ENCODE results near the gene SRSF8.
A peak's percentile ranks its signal among the peaks of the same experiment; 100 is the strongest.
"Not testable (repeated sequence)": the region's sequence is repeated elsewhere in the genome, so short reads cannot be mapped to it uniquely, and the experiment has no call there.

SRSF8 gene

GRCh38 chr11:95066716-95067038 lies at the start of gene SRSF8:
TSS of gene SRSF8 (plus strand) at chr11:95066919. CDS start at chr11:95067227, 308 bp downstream.
- no peak for DNase-seq (ENCODE audit: extremely low read depth, insufficient read length)
- TF ChIP-seq CTCF (IDR thresholded peaks at IDR 0.05; ENCODE audit: insufficient read depth, low read length, poor library complexity, severe bottlenecking): no peak
- Histone ChIP-seq H3K27me3 (replicated peaks; ENCODE audit: control insufficient read depth, insufficient read depth, low read length) (no peaks in the 10 kb centered on the region), H3K36me3 (ENCODE audit: control insufficient read depth, insufficient read depth, low read length) (no peaks in the 10 kb centered on the region), H3K4me3 (replicated peaks; ENCODE audit: low read depth, low read length) (peak within 1 kb of the TSS; percentile 94)

- DNase-seq (ENCODE audit: extremely low read depth, insufficient read length); H3K27me3 ChIP-seq (replicated peaks; ENCODE audit: control insufficient read depth, insufficient read depth, low read length); H3K36me3 ChIP-seq (ENCODE audit: control insufficient read depth, insufficient read depth, low read length); H3K4me3 ChIP-seq (replicated peaks; ENCODE audit: low read depth, low read length): not testable (repeated sequence)
Measured at GRCh38 chr11:95021468-95021867, 45.3 kb upstream of the SRSF8 start.

GRCh38 chr11:95024958-95025357 lies 41.8 kb upstream of the SRSF8 start, which contains the start of gene KDM4E:
TSS of gene KDM4E (plus strand) at chr11:95025258. CDS start at chr11:95025558, 300 bp downstream.
- no peak within 1 kb of the TSS for H3K4me3 ChIP-seq (replicated peaks; ENCODE audit: low read depth, low read length)
- no peaks in the 10 kb centered on the region for H3K36me3 ChIP-seq (ENCODE audit: control insufficient read depth, insufficient read depth, low read length)
- no peaks in the 10 kb centered on the region for H3K27me3 ChIP-seq (replicated peaks; ENCODE audit: control insufficient read depth, insufficient read depth, low read length)
- no peak for DNase-seq (ENCODE audit: extremely low read depth, insufficient read length)
- TF ChIP-seq CTCF (IDR thresholded peaks at IDR 0.05; ENCODE audit: insufficient read depth, low read length, poor library complexity, severe bottlenecking): no peak

GRCh38 chr11:95025594-95025993 lies 41.1 kb upstream of the SRSF8 start:
- H3K4me3 ChIP-seq (replicated peaks; ENCODE audit: low read depth, low read length); DNase-seq (ENCODE audit: extremely low read depth, insufficient read length); H3K27me3 ChIP-seq (replicated peaks; ENCODE audit: control insufficient read depth, insufficient read depth, low read length); H3K36me3 ChIP-seq (ENCODE audit: control insufficient read depth, insufficient read depth, low read length): not testable (repeated sequence)

GRCh38 chr11:95028357-95028756 lies 38.4 kb upstream of the SRSF8 start:
- no peak for TF ChIP-seq CTCF (IDR thresholded peaks at IDR 0.05; ENCODE audit: insufficient read depth, low read length, poor library complexity, severe bottlenecking)
- DNase-seq (ENCODE audit: extremely low read depth, insufficient read length): no peak
- Histone ChIP-seq H3K4me3 (replicated peaks; ENCODE audit: low read depth, low read length) (no peak overlapping the region), H3K36me3 (ENCODE audit: control insufficient read depth, insufficient read depth, low read length) (no peaks in the 10 kb centered on the region), H3K27me3 (replicated peaks; ENCODE audit: control insufficient read depth, insufficient read depth, low read length) (no peaks in the 10 kb centered on the region)

GRCh38 chr11:95033051-95033450 lies 33.7 kb upstream of the SRSF8 start:
- TF ChIP-seq CTCF (IDR thresholded peaks at IDR 0.05; ENCODE audit: insufficient read depth, low read length, poor library complexity, severe bottlenecking): no peak
- no peaks in the 10 kb centered on the region for H3K36me3 ChIP-seq (ENCODE audit: control insufficient read depth, insufficient read depth, low read length)
- DNase-seq (ENCODE audit: extremely low read depth, insufficient read length): no peak
- no peaks in the 10 kb centered on the region for H3K27me3 ChIP-seq (replicated peaks; ENCODE audit: control insufficient read depth, insufficient read depth, low read length)
- H3K4me3 ChIP-seq (replicated peaks; ENCODE audit: low read depth, low read length): no peak overlapping the region

GRCh38 chr11:95035316-95035715 lies 31.4 kb upstream of the SRSF8 start:
- Histone ChIP-seq H3K4me3 (replicated peaks; ENCODE audit: low read depth, low read length) (no peak overlapping the region), H3K36me3 (ENCODE audit: control insufficient read depth, insufficient read depth, low read length) (no peaks in the 10 kb centered on the region), H3K27me3 (replicated peaks; ENCODE audit: control insufficient read depth, insufficient read depth, low read length) (no peaks in the 10 kb centered on the region)
- no peak for TF ChIP-seq CTCF (IDR thresholded peaks at IDR 0.05; ENCODE audit: insufficient read depth, low read length, poor library complexity, severe bottlenecking)
- no peak for DNase-seq (ENCODE audit: extremely low read depth, insufficient read length)

- H3K36me3 ChIP-seq (ENCODE audit: control insufficient read depth, insufficient read depth, low read length); H3K27me3 ChIP-seq (replicated peaks; ENCODE audit: control insufficient read depth, insufficient read depth, low read length); H3K4me3 ChIP-seq (replicated peaks; ENCODE audit: low read depth, low read length); DNase-seq (ENCODE audit: extremely low read depth, insufficient read length): not testable (repeated sequence)
Measured at GRCh38 chr11:95037356-95038035, 29.2 kb upstream of the SRSF8 start.

Data from GM06990 (cell line).